ACC112 (cell line): Measurements from ENCODE around the gene GDPD3.
A peak's percentile ranks its signal among the peaks of the same experiment; 100 is the strongest.

ENCODE experiments used
- H2AFZ ChIP-seq: fragments of 200-600 bp; sonication (generic); one replicate; pipeline ENCODE4 v1.6.0; 2017; ENCODE audit warnings: antibody characterized with exemption, low read length; ENCODE audit not compliant: unreplicated experiment
- H3K27ac ChIP-seq: fragments of 200-600 bp; sonication (generic); 2 replicates; pipeline ENCODE4 v1.5.1; 2014; ENCODE audit warnings: low read depth, mild to moderate bottlenecking, antibody characterized with exemption, low read length, moderate library complexity
- H3K27me3 ChIP-seq: fragments of 200-600 bp; sonication (generic); 2 replicates; pipeline ENCODE4 v1.6.1; 2014; ENCODE audit warnings: mild to moderate bottlenecking, antibody characterized with exemption, low read length, moderate library complexity, mixed read lengths; ENCODE audit not compliant: insufficient read depth
- H3K36me3 ChIP-seq: fragments of 200-600 bp; sonication (generic); 2 replicates; pipeline ENCODE4 v1.6.1; 2016; ENCODE audit warnings: mild to moderate bottlenecking, antibody characterized with exemption, low read length, moderate library complexity, mixed read lengths; ENCODE audit not compliant: insufficient read depth
- H3K4me1 ChIP-seq: fragments of 200-600 bp; sonication (generic); one replicate; pipeline ENCODE4 v1.6.1; 2016; ENCODE audit warnings: low read length, mixed read lengths; ENCODE audit not compliant: insufficient read depth, unreplicated experiment, control insufficient read depth
- H3K4me3 ChIP-seq: fragments of 200-600 bp; sonication (generic); 2 replicates; pipeline ENCODE4 v1.5.1; 2014; ENCODE audit warnings: mild to moderate bottlenecking, low read depth, low read length
- H3K79me2 ChIP-seq: fragments of 200-600 bp; sonication (generic); one replicate; pipeline ENCODE4 v1.6.0; 2016; ENCODE audit warnings: low read length; ENCODE audit not compliant: control insufficient read depth, unreplicated experiment, insufficient read depth

The GDPD3 gene

DNA sequence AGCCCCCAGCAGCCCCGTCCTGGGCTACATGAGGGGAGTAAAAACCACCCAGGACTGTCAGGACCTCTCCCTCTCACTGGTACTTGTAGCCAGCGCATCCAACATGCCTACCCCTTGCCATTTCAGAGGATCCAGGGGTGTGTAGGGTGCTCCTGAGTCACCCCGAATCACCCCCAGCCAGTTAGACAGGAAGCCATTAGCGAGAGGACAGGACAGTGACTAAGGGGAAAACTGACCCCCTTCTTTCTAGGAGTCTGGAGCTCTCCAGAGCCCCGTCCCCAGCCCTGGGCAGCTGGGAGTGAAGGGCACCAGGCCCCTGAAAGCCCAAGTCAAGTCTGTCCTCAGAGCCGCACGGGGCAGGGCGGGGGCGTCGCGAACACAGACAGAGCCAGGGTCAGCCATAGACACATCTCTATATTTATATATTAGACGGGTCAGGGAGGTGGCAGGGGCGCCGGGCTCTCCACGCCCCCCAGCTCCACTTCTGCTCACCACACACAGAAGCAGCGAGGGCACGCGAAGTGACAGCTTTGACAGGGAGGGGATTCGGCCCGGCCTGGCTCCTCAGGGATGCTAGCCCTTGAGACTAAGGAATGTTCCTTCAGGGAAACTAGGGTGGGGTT is 485 bp upstream of the GDPD3 start:
- no peak overlapping the region for H2AFZ ChIP-seq
- H3K27me3 ChIP-seq = no peaks in the 10 kb centered on the region
- H3K4me3 ChIP-seq = no peak overlapping the region
- no peaks in the 10 kb centered on the region for H3K79me2 ChIP-seq
- peaks cover 14% of the 10 kb centered on the region; the same call in 1 of the 2 replicates for H3K36me3 ChIP-seq
- peaks cover 16% of the 10 kb centered on the region for H3K4me1 ChIP-seq
- peak overlapping the region; percentile 52 for H3K27ac ChIP-seq

DNA sequence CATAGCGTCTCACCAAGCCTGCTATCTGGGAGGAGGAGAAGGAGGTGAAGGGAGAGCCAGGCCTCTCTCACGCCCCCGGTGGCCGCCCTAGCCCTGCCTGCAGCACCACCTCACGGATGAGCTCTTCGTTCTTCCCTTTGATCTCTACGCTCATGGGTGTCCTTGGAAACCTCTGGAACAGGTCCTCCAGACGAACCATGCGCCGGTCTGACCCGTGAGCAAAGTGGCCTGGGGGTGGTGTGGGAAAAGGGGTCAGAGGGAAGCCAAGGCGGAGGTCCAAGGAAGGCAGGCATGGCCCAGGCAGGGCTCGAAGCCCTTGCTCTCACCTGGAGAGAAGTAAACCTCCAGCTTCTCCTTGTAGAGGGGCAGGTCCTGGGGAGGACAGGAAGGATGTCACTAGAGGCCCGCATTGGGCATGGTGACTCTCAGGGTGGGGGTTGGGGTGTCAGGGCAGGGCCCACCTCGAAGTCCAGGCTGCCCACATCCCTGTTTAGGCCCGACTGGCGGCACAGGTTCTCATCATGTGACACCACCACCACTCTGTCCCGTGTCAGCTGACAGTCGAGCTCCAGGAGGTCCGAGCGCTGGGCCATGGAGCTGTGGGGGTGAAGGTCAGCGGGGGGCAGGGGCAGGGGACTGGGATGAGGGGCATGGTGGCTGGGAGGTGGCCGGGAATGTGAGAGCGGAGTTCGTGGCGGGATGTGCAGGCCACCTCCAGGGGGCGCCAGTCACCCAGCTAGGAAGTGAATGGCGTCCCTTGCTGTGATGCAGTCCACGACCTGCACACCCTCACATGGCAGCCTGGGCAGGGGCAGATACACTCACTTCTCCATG is 923 bp downstream of the GDPD3 start:
- H2AFZ ChIP-seq = no peak overlapping the region
- peaks cover 19% of the 10 kb centered on the region; the same call in 1 of the 2 replicates for H3K36me3 ChIP-seq
- H3K4me3 ChIP-seq = no peak overlapping the region
- peaks cover 16% of the 10 kb centered on the region for H3K4me1 ChIP-seq
- no peak overlapping the region for H3K27ac ChIP-seq
- H3K79me2 ChIP-seq = no peaks in the 10 kb centered on the region
- no peaks in the 10 kb centered on the region for H3K27me3 ChIP-seq

DNA sequence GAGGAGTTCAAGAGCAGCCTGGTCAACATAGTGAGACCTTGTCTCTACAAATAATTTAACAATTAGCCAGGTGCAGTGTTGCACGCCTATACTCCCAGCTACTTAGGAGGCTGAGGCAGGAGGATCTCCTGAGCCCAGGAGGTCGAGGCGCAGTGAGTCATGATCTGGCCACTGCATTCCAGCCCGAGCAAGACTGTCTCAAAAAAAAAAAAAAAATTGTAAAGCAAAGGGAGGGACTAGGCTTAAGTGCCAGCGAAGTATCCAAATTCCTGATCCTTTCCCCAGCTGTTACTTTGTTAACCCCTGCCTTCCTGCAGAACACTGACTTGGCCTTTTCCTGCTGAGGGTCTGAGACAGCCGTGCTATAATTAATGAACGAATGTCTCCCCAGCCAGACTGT is 2.7 kb downstream of the GDPD3 start:
- Histone ChIP-seq H3K27me3 (no peaks in the 10 kb centered on the region), H3K4me3 (no peak overlapping the region), H3K27ac (no peak overlapping the region), H3K79me2 (no peaks in the 10 kb centered on the region), H2AFZ (no peak overlapping the region), H3K4me1 (peaks cover 16% of the 10 kb centered on the region), H3K36me3 (peaks cover 15% of the 10 kb centered on the region; the same call in 1 of the 2 replicates)

DNA sequence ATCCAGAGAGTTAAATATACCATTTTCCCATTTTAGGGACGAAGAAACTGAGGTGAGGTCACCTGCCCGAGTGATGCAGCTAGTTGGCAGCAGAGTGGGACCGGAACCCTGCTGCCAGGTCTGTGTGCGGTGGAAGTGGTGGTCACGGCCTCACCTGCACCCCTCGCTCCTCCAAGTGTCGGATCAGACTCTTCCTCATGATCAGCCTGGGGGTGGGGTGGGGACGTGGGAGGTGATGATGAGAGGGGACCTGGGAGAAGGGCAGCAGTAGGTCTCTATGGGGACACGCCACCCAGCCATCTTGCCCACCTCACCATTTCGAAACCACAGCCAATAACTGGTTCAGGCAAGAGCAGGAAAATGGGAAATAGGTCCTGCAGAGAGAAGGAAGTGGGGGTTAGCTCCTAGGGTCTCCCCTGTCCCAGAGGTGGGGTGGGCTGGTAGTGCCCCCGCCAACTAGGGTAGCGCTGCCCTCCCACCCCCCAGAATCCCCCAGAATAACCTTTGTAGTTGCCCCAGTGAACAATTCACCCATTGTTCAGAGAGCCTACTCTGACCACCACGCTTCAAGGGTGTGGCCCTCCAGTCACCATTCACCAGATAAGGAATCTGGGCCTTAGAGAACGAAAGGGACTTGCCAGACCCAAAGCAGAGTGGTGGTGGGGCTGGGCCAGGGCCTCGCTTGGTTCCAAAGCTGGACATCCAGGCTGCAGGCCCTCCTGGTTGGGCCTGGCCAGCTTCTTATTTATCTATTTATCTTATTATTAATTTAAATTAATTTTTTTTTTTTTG is 5.1 kb downstream of the GDPD3 start:
- Histone ChIP-seq H2AFZ (no peak overlapping the region), H3K4me3 (no peak overlapping the region), H3K27ac (no peak overlapping the region), H3K27me3 (no peaks in the 10 kb centered on the region), H3K36me3 (peaks cover 25% of the 10 kb centered on the region; the same call in 1 of the 2 replicates), H3K79me2 (no peaks in the 10 kb centered on the region), H3K4me1 (peaks cover 4% of the 10 kb centered on the region)

DNA sequence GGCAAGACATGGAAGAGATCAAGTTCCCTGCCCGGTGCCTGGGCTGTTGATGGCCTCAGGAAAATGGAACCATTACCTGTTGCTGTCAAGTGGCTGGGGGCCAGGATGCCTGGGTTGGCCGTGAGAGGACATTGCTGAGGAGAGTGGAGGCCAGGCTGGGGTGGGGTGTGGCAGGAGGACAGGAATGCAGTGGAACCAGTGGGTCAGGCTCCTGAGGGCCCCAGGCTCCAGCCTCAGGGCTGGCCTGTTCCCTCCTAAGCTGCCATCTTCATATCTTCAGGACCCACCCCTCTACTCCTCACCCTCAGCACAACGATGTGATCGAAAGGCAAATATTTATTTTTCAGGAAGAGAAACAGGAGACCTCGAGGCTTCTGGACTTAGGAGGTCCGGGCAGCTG is 8.8 kb downstream of the GDPD3 start:
- no peaks in the 10 kb centered on the region for H3K79me2 ChIP-seq
- no peak overlapping the region for H3K4me3 ChIP-seq
- no peak overlapping the region for H2AFZ ChIP-seq
- H3K27ac ChIP-seq = no peak overlapping the region
- no peaks in the 10 kb centered on the region for H3K27me3 ChIP-seq
- H3K4me1 ChIP-seq = no peaks in the 10 kb centered on the region
- H3K36me3 ChIP-seq = peaks cover 18% of the 10 kb centered on the region; the same call in 1 of the 2 replicates

DNA sequence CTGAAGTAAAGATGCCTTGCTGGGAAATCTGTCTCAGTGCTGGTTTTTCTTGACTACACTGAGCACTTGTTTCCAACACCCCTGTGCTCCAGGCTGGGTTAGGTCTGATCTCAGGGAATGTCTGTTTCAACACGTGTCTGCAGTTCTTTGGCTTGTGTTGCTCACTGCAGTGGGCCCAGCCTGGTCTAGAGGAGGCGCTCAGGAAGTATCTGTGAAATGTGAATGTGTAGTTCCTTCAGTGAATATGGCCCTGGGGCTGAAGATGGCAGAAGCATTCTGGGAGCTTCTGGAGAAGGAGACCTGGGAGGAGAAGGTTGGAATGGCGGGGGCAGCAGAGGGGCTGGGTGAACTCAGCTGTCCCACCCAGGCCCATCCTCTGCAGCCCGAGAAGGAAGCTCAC is 9.2 kb downstream of the GDPD3 start:
- no peak overlapping the region for H3K27ac ChIP-seq
- no peaks in the 10 kb centered on the region for H3K27me3 ChIP-seq
- no peak overlapping the region for H2AFZ ChIP-seq
- H3K79me2 ChIP-seq = no peaks in the 10 kb centered on the region
- H3K36me3 ChIP-seq = peaks cover 18% of the 10 kb centered on the region; the same call in 1 of the 2 replicates
- H3K4me3 ChIP-seq = no peak overlapping the region
- H3K4me1 ChIP-seq = no peaks in the 10 kb centered on the region

DNA sequence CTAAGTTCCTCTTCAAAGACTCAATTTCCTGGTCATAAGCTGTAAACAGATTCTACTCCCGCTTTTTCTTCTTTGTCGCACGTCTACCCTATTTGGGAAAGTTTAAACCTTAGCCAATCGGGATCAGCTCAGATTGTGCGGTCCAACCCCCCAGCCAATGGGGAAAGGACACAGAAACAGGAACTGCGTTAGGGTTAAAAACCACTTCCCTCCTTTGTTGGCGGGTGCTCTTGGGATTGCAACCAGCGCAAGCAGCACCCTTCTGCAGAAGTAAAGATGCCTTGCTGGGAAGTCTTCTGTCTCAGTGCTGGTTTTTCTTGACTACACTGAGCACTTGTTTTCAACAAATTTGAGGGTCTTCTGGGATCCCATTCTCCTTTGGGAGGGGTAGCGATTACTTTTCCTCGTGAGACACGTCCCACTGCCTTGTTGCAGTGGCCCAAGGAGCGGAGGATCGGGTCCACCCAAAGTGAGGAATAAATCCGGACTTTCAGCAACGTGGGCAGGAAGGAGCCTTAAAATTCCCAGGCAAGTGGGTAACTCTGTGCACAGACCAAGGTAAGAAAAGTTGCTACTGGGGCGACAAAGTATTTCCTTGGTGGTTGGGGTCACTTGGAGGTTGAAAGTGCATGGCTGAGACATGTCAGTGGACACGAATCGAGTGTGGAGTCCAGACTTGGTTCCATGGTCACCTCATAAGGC is 16.3 kb downstream of the GDPD3 start:
- H3K4me3 ChIP-seq = peak overlapping the region; percentile 79
- peak overlapping the region; percentile 92 for H2AFZ ChIP-seq
- no peaks in the 10 kb centered on the region for H3K27me3 ChIP-seq
- peaks cover 10% of the 10 kb centered on the region; the same call in 1 of the 2 replicates for H3K36me3 ChIP-seq
- H3K4me1 ChIP-seq = peaks cover 13% of the 10 kb centered on the region
- peaks cover 3% of the 10 kb centered on the region for H3K79me2 ChIP-seq
- 0 out of 2 replicates have a peak overlapping the region, but pooled peaks have one; percentile 52 for H3K27ac ChIP-seq

DNA sequence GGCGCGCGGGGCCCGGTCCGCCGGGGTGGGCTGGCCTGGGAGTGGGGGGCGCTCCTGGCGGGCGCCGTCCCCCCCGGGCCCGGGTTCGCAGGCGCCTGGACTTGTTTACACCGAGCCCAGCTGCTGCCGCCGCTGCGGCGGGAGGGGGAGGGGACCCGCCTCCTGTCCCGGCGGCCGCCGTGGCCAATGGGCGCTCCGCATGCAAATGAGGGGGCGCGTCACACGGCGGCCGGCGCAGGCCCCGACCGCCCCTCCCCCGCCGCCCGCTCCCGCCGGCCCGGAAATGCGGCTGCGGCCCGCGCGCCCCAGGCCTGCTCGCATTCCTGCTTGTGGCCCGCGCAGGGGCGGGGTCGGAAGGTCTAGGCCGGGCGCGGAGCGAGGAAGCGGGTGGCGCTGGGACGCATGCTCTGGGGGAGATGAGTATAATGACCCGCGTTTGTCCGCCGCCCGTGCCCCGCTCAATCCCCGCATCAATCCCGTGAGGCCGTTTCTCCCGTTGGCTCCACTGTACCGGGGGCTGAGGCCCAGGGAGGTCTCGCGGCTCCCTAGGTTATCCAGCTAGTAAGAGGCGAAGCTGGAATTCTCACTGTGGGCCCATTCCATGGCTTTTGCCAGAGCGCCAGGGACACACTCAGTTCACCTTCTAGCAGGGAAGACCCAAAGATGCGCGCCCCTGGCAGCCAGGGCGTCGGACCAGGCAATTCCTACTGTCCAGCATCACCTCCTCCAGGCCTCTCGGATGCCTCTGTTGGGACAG is 17.1 kb downstream of the GDPD3 start, which contains the start of gene YPEL3:
TSS of gene YPEL3 (minus strand) at position 109 of the 757 bp plus-strand sequence. CDS start 731 bp downstream, outside the sequence.
- Histone ChIP-seq H3K79me2 (peaks cover 3% of the 10 kb centered on the region), H3K4me3 (peak within 1 kb of the TSS; percentile 79), H3K36me3 (peaks cover 10% of the 10 kb centered on the region; the same call in 1 of the 2 replicates), H3K27ac (peak within 1 kb of the TSS; percentile 52), H3K4me1 (peaks cover 13% of the 10 kb centered on the region), H2AFZ (peak within 1 kb of the TSS; percentile 92), H3K27me3 (no peaks in the 10 kb centered on the region)

DNA sequence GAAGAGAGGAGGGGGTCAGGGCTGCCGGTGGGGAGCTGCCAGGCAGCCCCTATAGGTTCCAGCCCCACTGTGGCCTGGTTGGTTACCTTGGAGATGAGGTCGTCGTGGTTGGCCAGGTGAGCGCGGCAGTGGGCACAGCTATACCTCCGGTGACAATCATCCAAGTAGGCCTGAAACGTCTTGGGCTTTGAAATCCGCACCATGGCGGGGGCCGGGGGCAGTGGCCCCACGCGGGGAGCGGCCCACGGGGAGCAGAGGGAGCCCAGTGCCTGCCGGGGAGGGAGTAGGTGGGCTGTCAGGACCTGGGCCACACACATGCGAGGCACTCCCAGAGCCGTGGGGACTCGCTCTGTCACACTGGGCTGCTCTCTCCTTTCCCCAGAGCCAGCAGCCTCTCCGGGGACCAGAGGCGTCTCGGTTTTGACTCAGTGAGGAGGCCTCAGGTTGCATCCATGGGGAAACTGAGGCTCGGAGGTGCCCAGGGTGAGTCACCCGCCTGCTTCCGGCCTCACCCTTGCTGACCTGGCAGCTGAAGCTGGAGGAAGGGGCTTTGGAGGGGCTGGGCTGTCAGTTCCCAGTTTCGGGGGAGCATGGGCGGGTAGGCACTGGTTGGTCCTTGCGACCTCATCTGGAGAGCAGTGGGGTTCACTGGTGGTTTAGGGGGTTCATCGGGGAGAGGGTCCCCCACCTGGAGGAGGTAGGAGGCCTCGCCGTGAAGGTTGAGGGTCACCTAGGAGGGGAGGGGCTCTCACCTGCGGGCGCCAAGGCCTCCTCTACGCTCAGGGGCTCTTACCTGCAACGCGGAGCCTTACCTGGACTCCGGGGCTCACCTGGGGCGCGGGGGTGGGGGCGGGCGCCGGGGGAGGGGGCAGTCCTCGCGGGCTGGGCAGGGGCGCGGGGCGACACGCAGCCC is 17.9 kb downstream of the GDPD3 start:
- H3K4me1 ChIP-seq = peaks cover 15% of the 10 kb centered on the region
- H3K79me2 ChIP-seq = peaks cover 3% of the 10 kb centered on the region
- H3K36me3 ChIP-seq = peaks cover 10% of the 10 kb centered on the region; the same call in 1 of the 2 replicates
- H3K4me3 ChIP-seq = peak overlapping the region; percentile 79
- no peak overlapping the region for H2AFZ ChIP-seq
- no peak overlapping the region for H3K27ac ChIP-seq
- H3K27me3 ChIP-seq = no peaks in the 10 kb centered on the region
